GM12892 (cell line): Measurements from ENCODE around the gene PEMT.

Experiments used
- POLR2A ChIP-seq: IDR thresholded peaks from 2 replicates; pipeline ENCODE4 v1.6.1; 2011; ENCODE audit warnings: low read depth, low read length, control low read depth
- POLR2AphosphoS5 ChIP-seq: IDR thresholded peaks from 2 replicates; pipeline ENCODE4 v1.6.1; 2011; ENCODE audit warnings: low read depth, low read length, control low read depth
- TAF1 ChIP-seq: IDR thresholded peaks from 2 replicates; pipeline ENCODE4 v1.6.1; 2011; ENCODE audit warnings: low read depth, mild to moderate bottlenecking, control low read depth, low read length, borderline replicate concordance

DNA sequence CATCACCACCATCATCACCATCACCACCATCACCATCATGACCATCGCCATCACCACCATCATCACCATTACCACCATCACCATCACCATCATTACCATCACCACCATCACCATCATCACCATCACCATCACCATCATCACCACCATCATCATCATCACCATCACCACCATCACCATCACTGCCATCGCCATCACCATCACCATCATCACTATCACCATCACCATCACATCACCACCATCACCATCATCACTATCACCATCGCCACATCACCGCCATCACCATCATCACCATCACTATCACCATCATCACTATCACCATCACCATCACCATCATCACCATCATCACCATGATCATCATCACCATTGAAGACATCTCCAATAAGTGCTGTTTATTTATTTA is 131.5 kb downstream of the PEMT start:
- TF ChIP-seq POLR2AphosphoS5 = no peak
- TF ChIP-seq POLR2A = no peak
- no peak for TF ChIP-seq TAF1
